ENCODE data around the gene NEK7. TPM values are rescaled to one million over a fixed set of nuclear protein-coding genes. Genes with fewer than 3 reads are reported as not detected.

Gene NEK7
- total RNA-seq, 2 experiments from 2014 or later: 61.5 to 63.2 TPM

- no peaks in the 10 kb centered on the region for H3K27me3 Mint-ChIP-seq (ENCODE audit: low read depth)
- H3K4me1 Mint-ChIP-seq (ENCODE audit: low read depth): peaks cover 65% of the 10 kb centered on the region
- DNase-seq (no peak), ATAC-seq (no peak)
- H3K4me3 Mint-ChIP-seq: no peak overlapping the region
- peaks cover 10% of the 10 kb centered on the region for H3K36me3 Mint-ChIP-seq (ENCODE audit: low read depth)
- POLR2A ChIA-PET: interaction anchor here (0.7 kb wide), 1 partner anchor 42 kb away, joined by 3 read pairs; no protein-coding TSS in a partner anchor
- no peaks in the 10 kb centered on the region for H3K9me3 Mint-ChIP-seq (ENCODE audit: insufficient read depth)
- H3K27ac Mint-ChIP-seq: no peak overlapping the region
- CTCF ChIA-PET: interaction anchor here (1.2 kb wide), 1 partner anchor 10 kb away, joined by 3 read pairs; no protein-coding TSS in a partner anchor
Observed at GRCh38 chr1:198161718-198162090, 4.9 kb downstream of the NEK7 start.

DNA sequence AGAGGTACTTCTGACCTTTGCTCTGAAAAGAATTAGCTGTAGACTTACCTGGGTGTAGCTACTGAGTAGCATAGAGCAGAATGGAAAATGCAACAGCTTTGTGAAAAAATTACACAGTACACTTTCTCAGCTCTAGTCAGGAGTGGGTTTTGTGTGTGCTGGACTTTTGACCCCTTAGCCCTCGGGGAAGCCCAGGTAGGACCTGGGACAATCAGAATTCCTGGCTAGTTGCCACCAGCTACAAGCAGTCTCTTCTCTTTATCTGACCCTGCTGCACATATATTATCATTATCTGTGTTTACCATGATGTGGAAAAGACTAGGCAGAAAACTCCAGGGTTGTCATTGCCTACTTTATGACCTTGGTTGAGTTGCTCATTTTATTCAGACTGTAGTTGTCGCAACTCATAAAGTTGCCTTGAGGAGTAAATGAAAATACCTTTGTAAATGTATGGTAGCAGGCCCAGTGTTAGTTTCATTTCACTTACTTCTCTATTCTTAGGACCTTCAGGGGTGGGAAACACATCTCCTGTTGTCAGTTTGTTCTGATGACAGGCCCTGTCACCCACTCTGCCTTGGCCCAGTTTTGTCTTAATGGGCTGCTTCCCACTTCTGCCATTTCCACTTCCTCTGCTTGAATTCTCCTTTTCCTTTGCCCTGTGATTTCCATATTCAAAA is 5.4 kb downstream of the NEK7 start:
- Mint-ChIP-seq H3K27ac (peak overlapping the region; percentile 45), H3K27me3 (ENCODE audit: low read depth) (no peaks in the 10 kb centered on the region), H3K4me1 (ENCODE audit: low read depth) (peaks cover 70% of the 10 kb centered on the region), H3K4me3 (peak overlapping the region; percentile 0), H3K9me3 (ENCODE audit: insufficient read depth) (no peaks in the 10 kb centered on the region), H3K36me3 (ENCODE audit: low read depth) (peaks cover 10% of the 10 kb centered on the region)
- POLR2A ChIA-PET: interaction anchor here (0.7 kb wide), 1 partner anchor 41 kb away, joined by 3 read pairs; no protein-coding TSS in a partner anchor
- CTCF ChIA-PET: interaction anchor here (1.2 kb wide), 1 partner anchor 10 kb away, joined by 3 read pairs; no protein-coding TSS in a partner anchor
- DNase-seq: no peak
- ATAC-seq: no peak

DNA sequence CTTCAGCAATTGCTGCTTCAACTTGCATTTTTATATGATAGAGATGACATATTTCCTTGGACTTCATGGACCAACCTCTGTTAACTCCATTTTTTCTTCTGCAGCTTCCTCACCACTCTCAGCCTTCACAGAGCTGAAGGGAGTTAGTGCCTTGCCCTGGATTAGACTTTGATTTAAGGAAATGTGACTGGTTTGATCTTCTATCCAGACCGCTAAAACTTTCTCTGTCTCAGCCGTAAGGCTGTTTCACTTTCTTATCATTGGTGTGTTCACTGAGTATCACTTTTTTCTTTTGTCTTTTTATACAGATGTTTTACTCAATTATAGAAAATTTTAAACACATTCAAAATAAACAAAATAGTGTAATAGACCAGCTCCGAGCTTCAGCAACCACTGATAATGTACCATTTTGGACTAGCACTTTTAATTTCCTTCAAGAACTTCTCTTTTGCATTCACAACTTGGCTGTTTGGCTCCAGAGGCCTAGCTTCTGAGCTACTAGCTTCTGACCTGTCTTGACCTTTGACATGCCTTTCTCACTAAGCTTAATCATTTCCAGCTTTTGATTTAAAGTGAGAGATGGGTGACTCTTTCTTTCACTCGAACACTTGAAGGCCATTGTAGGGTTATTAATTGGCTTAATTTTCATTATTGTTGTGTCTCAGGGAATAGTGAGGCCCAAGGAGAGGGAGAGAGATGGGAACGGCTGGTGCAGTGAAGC is 9.3 kb downstream of the NEK7 start:
- POLR2A ChIA-PET: interaction anchor here (0.7 to 1.4 kb wide), 5 partner anchors 8 to 151 kb away, joined by 3 to 4 read pairs (median 4); partner anchors contain the start of gene NEK7
- peaks cover 9% of the 10 kb centered on the region for H3K36me3 Mint-ChIP-seq (ENCODE audit: low read depth)
- H3K4me3 Mint-ChIP-seq: peak overlapping the region; percentile 75
- CTCF ChIA-PET: interaction anchor here (1.0 to 3.2 kb wide), 8 partner anchors 9 to 134 kb away, joined by 3 to 12 read pairs (median 4); partner anchors contain the start of gene NEK7
- no peaks in the 10 kb centered on the region for H3K27me3 Mint-ChIP-seq (ENCODE audit: low read depth)
- H3K4me1 Mint-ChIP-seq (ENCODE audit: low read depth): peaks cover 87% of the 10 kb centered on the region
- peak overlapping the region; percentile 92 for H3K27ac Mint-ChIP-seq
- DNase-seq (no peak), ATAC-seq (peak; percentile 63)
- H3K9me3 Mint-ChIP-seq (ENCODE audit: insufficient read depth): no peaks in the 10 kb centered on the region

- Mint-ChIP-seq H3K27me3 (ENCODE audit: low read depth) (no peaks in the 10 kb centered on the region), H3K9me3 (ENCODE audit: insufficient read depth) (no peaks in the 10 kb centered on the region), H3K4me1 (ENCODE audit: low read depth) (peaks cover 86% of the 10 kb centered on the region), H3K4me3 (peak overlapping the region; percentile 75), H3K27ac (peak overlapping the region; percentile 92), H3K36me3 (ENCODE audit: low read depth) (peaks cover 8% of the 10 kb centered on the region)
- DNase-seq (no peak), ATAC-seq (peak; percentile 4)
- ChIA-PET POLR2A (interaction anchor here (1.0 to 1.4 kb wide), 3 partner anchors 8 to 10 kb away, joined by 3 to 11 read pairs (median 3); partner anchors contain the start of gene NEK7), CTCF (interaction anchor here (1.0 to 3.2 kb wide), 6 partner anchors 10 to 64 kb away, joined by 3 to 12 read pairs (median 5); partner anchors contain the start of gene NEK7)
Observed at GRCh38 chr1:198166900-198167299, 10.1 kb downstream of the NEK7 start.

GRCh38 chr1:198167436-198167934 is 10.7 kb downstream of the NEK7 start:
- Mint-ChIP-seq H3K36me3 (ENCODE audit: low read depth) (peaks cover 8% of the 10 kb centered on the region), H3K9me3 (ENCODE audit: insufficient read depth) (no peaks in the 10 kb centered on the region), H3K27me3 (ENCODE audit: low read depth) (no peaks in the 10 kb centered on the region), H3K27ac (peak overlapping the region; percentile 92), H3K4me3 (peak overlapping the region; percentile 75), H3K4me1 (ENCODE audit: low read depth) (peaks cover 86% of the 10 kb centered on the region)
- ChIA-PET POLR2A (interaction anchor here (1.0 to 1.3 kb wide), 2 partner anchors 9 to 11 kb away, joined by 3 to 11 read pairs; partner anchors contain the start of gene NEK7), CTCF (interaction anchor here (1.0 to 1.5 kb wide), 4 partner anchors 11 to 65 kb away, joined by 3 to 5 read pairs (median 4); no protein-coding TSS in a partner anchor)
- DNase-seq: peak; percentile 49
- ATAC-seq: peak; percentile 43

DNA sequence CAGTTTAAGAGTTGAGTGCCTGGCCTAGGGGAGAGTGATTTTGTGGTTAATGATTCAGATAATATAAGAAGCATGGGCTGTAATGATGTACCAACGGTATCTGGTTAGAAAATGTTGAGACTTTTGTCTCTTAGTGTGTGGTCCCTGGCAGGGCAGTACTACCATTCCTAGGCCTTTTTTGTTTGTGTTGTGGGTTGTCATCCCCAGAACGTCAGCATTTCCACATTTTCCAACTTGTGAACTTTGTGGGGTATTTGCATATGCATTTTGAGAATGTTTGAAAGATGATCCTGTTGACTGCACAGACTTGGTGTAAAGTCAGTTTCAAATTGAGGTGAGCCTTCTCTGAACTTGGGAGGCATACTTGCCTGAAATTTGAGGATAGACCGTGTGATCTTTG is 11.4 kb downstream of the NEK7 start:
- DNase-seq: no peak
- ChIA-PET CTCF (interaction anchor here (1.1 to 1.5 kb wide), 3 partner anchors 10 to 28 kb away, joined by 4 to 5 read pairs (median 4); no protein-coding TSS in a partner anchor), POLR2A (interaction anchor here (0.9 to 2.3 kb wide), 3 partner anchors 10 to 454 kb away, joined by 3 to 11 read pairs (median 9); no protein-coding TSS in a partner anchor)
- Mint-ChIP-seq H3K27me3 (ENCODE audit: low read depth) (no peaks in the 10 kb centered on the region), H3K4me1 (ENCODE audit: low read depth) (peaks cover 88% of the 10 kb centered on the region), H3K36me3 (ENCODE audit: low read depth) (peaks cover 8% of the 10 kb centered on the region), H3K27ac (peak overlapping the region; percentile 92), H3K9me3 (ENCODE audit: insufficient read depth) (no peaks in the 10 kb centered on the region), H3K4me3 (peak overlapping the region; percentile 75)
- peak; percentile 16 for ATAC-seq

- Mint-ChIP-seq H3K4me1 (ENCODE audit: low read depth) (peaks cover 88% of the 10 kb centered on the region), H3K36me3 (ENCODE audit: low read depth) (peaks cover 8% of the 10 kb centered on the region), H3K4me3 (peak overlapping the region; percentile 8), H3K27me3 (ENCODE audit: low read depth) (no peaks in the 10 kb centered on the region), H3K9me3 (ENCODE audit: insufficient read depth) (no peaks in the 10 kb centered on the region), H3K27ac (peak overlapping the region; percentile 66)
- DNase-seq: no peak
- ChIA-PET CTCF (interaction anchor here (0.6 to 1.3 kb wide), 2 partner anchors 9 to 11 kb away, joined by 3 read pairs; no protein-coding TSS in a partner anchor), POLR2A (interaction anchor here (2.3 kb wide), 1 partner anchor 11 kb away, joined by 9 read pairs; no protein-coding TSS in a partner anchor)
- no peak for ATAC-seq
Observed at GRCh38 chr1:198169672-198170071, 12.9 kb downstream of the NEK7 start.

GRCh38 chr1:198171667-198172540 is 15.1 kb downstream of the NEK7 start:
- ChIA-PET POLR2A (interaction anchor here (1.1 to 2.1 kb wide), 3 partner anchors 13 to 15 kb away, joined by 7 to 8 read pairs (median 8); partner anchors contain the start of gene NEK7), CTCF (interaction anchor here (0.8 to 2.1 kb wide), 6 partner anchors 11 to 18 kb away, joined by 3 to 11 read pairs (median 3); no protein-coding TSS in a partner anchor)
- no peak overlapping the region for H3K4me3 Mint-ChIP-seq
- H3K27me3 Mint-ChIP-seq (ENCODE audit: low read depth): no peaks in the 10 kb centered on the region
- ATAC-seq (no peak), DNase-seq (no peak)
- peak overlapping the region; percentile 75 for H3K27ac Mint-ChIP-seq
- H3K36me3 Mint-ChIP-seq (ENCODE audit: low read depth): peaks cover 8% of the 10 kb centered on the region
- H3K9me3 Mint-ChIP-seq (ENCODE audit: insufficient read depth): no peaks in the 10 kb centered on the region
- H3K4me1 Mint-ChIP-seq (ENCODE audit: low read depth): peaks cover 85% of the 10 kb centered on the region

- H3K27ac Mint-ChIP-seq: peak overlapping the region; percentile 48
- DNase-seq: no peak
- H3K27me3 Mint-ChIP-seq (ENCODE audit: low read depth): no peaks in the 10 kb centered on the region
- peak overlapping the region; percentile 23 for H3K4me3 Mint-ChIP-seq
- H3K36me3 Mint-ChIP-seq (ENCODE audit: low read depth): peaks cover 8% of the 10 kb centered on the region
- CTCF ChIA-PET: interaction anchor here (2.0 to 2.1 kb wide), 2 partner anchors 8 to 16 kb away, joined by 6 to 11 read pairs; no protein-coding TSS in a partner anchor
- peaks cover 86% of the 10 kb centered on the region for H3K4me1 Mint-ChIP-seq (ENCODE audit: low read depth)
- POLR2A ChIA-PET: interaction anchor here (2.1 kb wide), 1 partner anchor 12 kb away, joined by 8 read pairs; no protein-coding TSS in a partner anchor
- no peaks in the 10 kb centered on the region for H3K9me3 Mint-ChIP-seq (ENCODE audit: insufficient read depth)
- no peak for ATAC-seq
Observed at GRCh38 chr1:198173832-198174231, 17.0 kb downstream of the NEK7 start.

GRCh38 chr1:198174297-198174696 is 17.5 kb downstream of the NEK7 start:
- Mint-ChIP-seq H3K4me3 (peak overlapping the region; percentile 56), H3K36me3 (ENCODE audit: low read depth) (peaks cover 8% of the 10 kb centered on the region), H3K27ac (peak overlapping the region; percentile 78), H3K9me3 (ENCODE audit: insufficient read depth) (no peaks in the 10 kb centered on the region), H3K27me3 (ENCODE audit: low read depth) (no peaks in the 10 kb centered on the region), H3K4me1 (ENCODE audit: low read depth) (peaks cover 86% of the 10 kb centered on the region)
- ChIA-PET CTCF (interaction anchor here (1.2 to 2.0 kb wide), 5 partner anchors 9 to 18 kb away, joined by 3 to 6 read pairs (median 4); no protein-coding TSS in a partner anchor), POLR2A (interaction anchor here (1.0 to 2.0 kb wide), 2 partner anchors 13 to 16 kb away, joined by 3 to 12 read pairs; partner anchors contain the start of gene NEK7)
- ATAC-seq (peak; percentile 19), DNase-seq (no peak)

All from activated CD8-positive, alpha-beta T cell treated with anti-CD3 and anti-CD28 coated beads, Interleukin-2, amount 10 ng/mL, durations not matched to agents 7 days and 5 days (primary cell).